ENCODE measurements around the gene ENPP6.

The ENPP6 gene

GRCh38 chr4:184046148-184046547 is 171.5 kb downstream of the ENPP6 start:
- DNase-seq (ENCODE audit: low read depth), result no peak
- TF ChIP-seq, protein P1, sequence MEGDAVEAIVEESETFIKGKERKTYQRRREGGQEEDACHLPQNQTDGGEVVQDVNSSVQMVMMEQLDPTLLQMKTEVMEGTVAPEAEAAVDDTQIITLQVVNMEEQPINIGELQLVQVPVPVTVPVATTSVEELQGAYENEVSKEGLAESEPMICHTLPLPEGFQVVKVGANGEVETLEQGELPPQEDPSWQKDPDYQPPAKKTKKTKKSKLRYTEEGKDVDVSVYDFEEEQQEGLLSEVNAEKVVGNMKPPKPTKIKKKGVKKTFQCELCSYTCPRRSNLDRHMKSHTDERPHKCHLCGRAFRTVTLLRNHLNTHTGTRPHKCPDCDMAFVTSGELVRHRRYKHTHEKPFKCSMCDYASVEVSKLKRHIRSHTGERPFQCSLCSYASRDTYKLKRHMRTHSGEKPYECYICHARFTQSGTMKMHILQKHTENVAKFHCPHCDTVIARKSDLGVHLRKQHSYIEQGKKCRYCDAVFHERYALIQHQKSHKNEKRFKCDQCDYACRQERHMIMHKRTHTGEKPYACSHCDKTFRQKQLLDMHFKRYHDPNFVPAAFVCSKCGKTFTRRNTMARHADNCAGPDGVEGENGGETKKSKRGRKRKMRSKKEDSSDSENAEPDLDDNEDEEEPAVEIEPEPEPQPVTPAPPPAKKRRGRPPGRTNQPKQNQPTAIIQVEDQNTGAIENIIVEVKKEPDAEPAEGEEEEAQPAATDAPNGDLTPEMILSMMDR (IDR thresholded peaks at IDR 0.05; ENCODE audit: control insufficient read depth, insufficient read depth, low read depth, low read length, missing control alignments), result no peak

DNA sequence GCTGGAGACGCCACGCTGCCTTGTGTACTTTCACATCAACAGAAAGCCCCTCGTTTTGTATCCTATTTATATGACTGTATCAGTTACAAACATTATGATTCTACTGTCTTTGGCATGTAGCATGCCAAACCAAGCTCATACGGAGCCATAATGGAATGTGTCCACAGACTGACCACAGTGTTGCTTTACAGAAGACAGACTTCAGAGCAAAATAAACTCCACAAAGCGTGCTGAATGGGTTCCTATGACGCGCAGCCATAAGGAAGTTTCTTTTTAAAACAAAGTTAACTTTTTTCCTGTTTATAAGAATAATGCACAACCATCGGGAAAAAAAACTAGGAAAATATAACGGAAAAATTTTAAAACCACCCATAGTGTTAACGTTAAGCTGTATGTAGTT is 176.5 kb downstream of the ENPP6 start:
- TF ChIP-seq, protein P1 (IDR thresholded peaks at IDR 0.05; ENCODE audit: control insufficient read depth, insufficient read depth, low read depth, low read length, missing control alignments), result no peak
- H3K4me3 ChIP-seq (ENCODE audit: control insufficient read depth, low read depth, low read length), result no peak overlapping the region
- DNase-seq (ENCODE audit: low read depth), result no peak

More at GRCh38 chr4:184046148-184046547, 171.5 kb downstream of the ENPP6 start:
- H3K4me3 ChIP-seq (ENCODE audit: control insufficient read depth, low read depth, low read length), result no peak overlapping the region

GRCh38 chr4:184039963-184040383 is 177.7 kb downstream of the ENPP6 start:
- TF ChIP-seq, protein P1 (IDR thresholded peaks at IDR 0.05; ENCODE audit: control insufficient read depth, insufficient read depth, low read depth, low read length, missing control alignments), result no peak
- DNase-seq (ENCODE audit: low read depth), result no peak
- no peak overlapping the region for H3K4me3 ChIP-seq (ENCODE audit: control insufficient read depth, low read depth, low read length)
